OCI-LY7 (cell line): Measurements from ENCODE around the gene CHAC2. TPM values are rescaled to one million over a fixed set of nuclear protein-coding genes. Genes with fewer than 3 reads are reported as not detected.

Experiments
- total RNA-seq, 2 experiments: library from RNA; depleted of rRNA in 1 of 2; stranded (reverse); fragments of >200 nt in 1 of 2; shearing (Covaris generic) in 1 of 2; gene quantifications; 2 replicates each; pipeline ENCODE4 v1.2.3, GENCODE V29; 2014 to 2022

CHAC2 gene
- total RNA-seq, 2 experiments from 2014 or later: 13.9 to 15.9 TPM

Other genes starting within 250 kb of the CHAC2 start
- 25.0 and 26.4 TPM in 2 replicates for gene ASB3, start 19.1 kb downstream of the CHAC2 start, total RNA-seq (2014; rRNA removed; shearing (Covaris generic))
- gene ASB3, start 19.1 kb downstream of the CHAC2 start, total RNA-seq (2022): 30.3 and 32.1 TPM in 2 replicates
- 22.7 and 26.9 TPM in 2 replicates for gene ERLEC1, start 19.2 kb downstream of the CHAC2 start, total RNA-seq (2014; rRNA removed; shearing (Covaris generic))
- 26.4 and 28.5 TPM in 2 replicates for gene ERLEC1, start 19.2 kb downstream of the CHAC2 start, total RNA-seq (2022)
- 3.0 and 4.8 TPM in 2 replicates for gene GPR75, start 92.2 kb downstream of the CHAC2 start, total RNA-seq (2014; rRNA removed; shearing (Covaris generic))
- gene GPR75, start 92.2 kb downstream of the CHAC2 start, total RNA-seq (2022): 4.5 and 5.7 TPM in 2 replicates
- 38.0 and 38.8 TPM in 2 replicates for gene PSME4, start 203.2 kb downstream of the CHAC2 start, total RNA-seq (2014; rRNA removed; shearing (Covaris generic))
- 73.7 and 82.9 TPM in 2 replicates for gene PSME4, start 203.2 kb downstream of the CHAC2 start, total RNA-seq (2022)